SU-DHL-6 (cell line): Measurements from ENCODE around the gene KRT75.

Source experiments
- H2AFZ ChIP-seq: fragments of 200-600 bp; sonication (generic); 2 replicates; pipeline ENCODE4 v1.6.1; 2014; ENCODE audit warnings: low read depth, mild to moderate bottlenecking, moderate library complexity, mixed read lengths, antibody characterized with exemption, low read length; ENCODE audit not compliant: severe bottlenecking
- H3F3A ChIP-seq: fragments of 200-600 bp; shearing (Covaris generic); 2 replicates; pipeline ENCODE4 v1.6.0; 2016; ENCODE audit warnings: antibody characterized with exemption, mild to moderate bottlenecking; ENCODE audit not compliant: insufficient read depth
- H3K27ac ChIP-seq: fragments of 200-600 bp; sonication (generic); 2 replicates; pipeline ENCODE4 v1.5.1; 2016; ENCODE audit warnings: low read depth, mild to moderate bottlenecking, low read length, moderate library complexity, mixed read lengths
- H3K27me3 ChIP-seq: fragments of 200-600 bp; sonication (generic), shearing (Covaris generic); 2 replicates; pipeline ENCODE4 v1.6.0; 2014; ENCODE audit warnings: mild to moderate bottlenecking, low read length
- H3K36me3 ChIP-seq: fragments of 200-600 bp; sonication (generic); 2 replicates; pipeline ENCODE4 v1.6.1; 2014; ENCODE audit warnings: mild to moderate bottlenecking, low read length, mixed read lengths
- H3K4me2 ChIP-seq: fragments of 300-600, 200-600 bp; shearing (Covaris generic), sonication (generic); 2 replicates; pipeline ENCODE4 v1.6.0; 2014; ENCODE audit warnings: low read length, low read depth, mild to moderate bottlenecking; ENCODE audit not compliant: poor library complexity, severe bottlenecking
- H3K4me3 ChIP-seq: fragments of 200-600 bp; sonication (generic); 2 replicates; pipeline ENCODE4 v1.5.1; 2014; ENCODE audit warnings: antibody characterized with exemption, low read length, mild to moderate bottlenecking, mixed read lengths; ENCODE audit not compliant: insufficient read depth, poor library complexity, severe bottlenecking
- H3K79me2 ChIP-seq: fragments of 200-600 bp; sonication (generic); 2 replicates; pipeline ENCODE4 v1.6.1; 2014; ENCODE audit warnings: mild to moderate bottlenecking, low read length, moderate library complexity; ENCODE audit not compliant: insufficient read depth
- H3K9ac ChIP-seq: fragments of 200-600 bp; sonication (generic); 2 replicates; pipeline ENCODE4 v1.7.0; 2014; ENCODE audit warnings: mild to moderate bottlenecking, low read length
- H3K9me2 ChIP-seq: fragments of 200-600 bp; sonication (generic); replicated peaks from 2 replicates; pipeline ENCODE4 v1.6.1; 2014; ENCODE audit warnings: low read length; ENCODE audit not compliant: insufficient read depth
- H3K9me3 ChIP-seq: fragments of 200-600 bp; sonication (generic); 2 replicates; pipeline ENCODE4 v1.6.1; 2014; ENCODE audit warnings: low read length, mixed read lengths; ENCODE audit not compliant: insufficient read depth
- H4K20me1 ChIP-seq: fragments of 200-600 bp; sonication (generic); 2 replicates; pipeline ENCODE4 v1.6.1; 2014; ENCODE audit warnings: low read depth, mild to moderate bottlenecking, antibody characterized with exemption, low read length, moderate library complexity, mixed read lengths
- EZH2phosphoT487 ChIP-seq: fragments of 200-600 bp; sonication (generic), shearing (Covaris generic); conservative IDR thresholded peaks from 2 replicates; pipeline ENCODE4 v1.6.1; 2018; ENCODE audit warnings: mild to moderate bottlenecking, antibody characterized with exemption, low read length, moderate library complexity, mixed read lengths
- TF ChIP-seq, protein P1 (sequence below): fragments of 200-600 bp; sonication (generic); IDR thresholded peaks from one replicate; pipeline ENCODE4 v1.5.1; 2017; ENCODE audit warnings: antibody characterized with exemption, mild to moderate bottlenecking, low read length, moderate library complexity; ENCODE audit not compliant: insufficient read depth, poor library complexity, severe bottlenecking

The KRT75 gene

GRCh38 chr12:52391618-52392002 lies 42.6 kb downstream of the KRT75 start:
- H2AFZ ChIP-seq, result no peak overlapping the region
- no peaks in the 10 kb centered on the region for H3K9me2 ChIP-seq
- H3K27ac ChIP-seq, result no peak overlapping the region
- TF ChIP-seq EZH2phosphoT487, result no peak
- TF ChIP-seq, protein P1, sequence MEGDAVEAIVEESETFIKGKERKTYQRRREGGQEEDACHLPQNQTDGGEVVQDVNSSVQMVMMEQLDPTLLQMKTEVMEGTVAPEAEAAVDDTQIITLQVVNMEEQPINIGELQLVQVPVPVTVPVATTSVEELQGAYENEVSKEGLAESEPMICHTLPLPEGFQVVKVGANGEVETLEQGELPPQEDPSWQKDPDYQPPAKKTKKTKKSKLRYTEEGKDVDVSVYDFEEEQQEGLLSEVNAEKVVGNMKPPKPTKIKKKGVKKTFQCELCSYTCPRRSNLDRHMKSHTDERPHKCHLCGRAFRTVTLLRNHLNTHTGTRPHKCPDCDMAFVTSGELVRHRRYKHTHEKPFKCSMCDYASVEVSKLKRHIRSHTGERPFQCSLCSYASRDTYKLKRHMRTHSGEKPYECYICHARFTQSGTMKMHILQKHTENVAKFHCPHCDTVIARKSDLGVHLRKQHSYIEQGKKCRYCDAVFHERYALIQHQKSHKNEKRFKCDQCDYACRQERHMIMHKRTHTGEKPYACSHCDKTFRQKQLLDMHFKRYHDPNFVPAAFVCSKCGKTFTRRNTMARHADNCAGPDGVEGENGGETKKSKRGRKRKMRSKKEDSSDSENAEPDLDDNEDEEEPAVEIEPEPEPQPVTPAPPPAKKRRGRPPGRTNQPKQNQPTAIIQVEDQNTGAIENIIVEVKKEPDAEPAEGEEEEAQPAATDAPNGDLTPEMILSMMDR, result no peak
- no peaks in the 10 kb centered on the region for H3K36me3 ChIP-seq
- H3F3A ChIP-seq, result no peaks in the 10 kb centered on the region
- no peak overlapping the region for H3K9ac ChIP-seq
- no peak overlapping the region for H3K4me2 ChIP-seq
- no peaks in the 10 kb centered on the region for H3K79me2 ChIP-seq
- H4K20me1 ChIP-seq, result no peaks in the 10 kb centered on the region
- H3K9me3 ChIP-seq, result no peaks in the 10 kb centered on the region
- no peaks in the 10 kb centered on the region for H3K27me3 ChIP-seq
- no peak overlapping the region for H3K4me3 ChIP-seq

DNA sequence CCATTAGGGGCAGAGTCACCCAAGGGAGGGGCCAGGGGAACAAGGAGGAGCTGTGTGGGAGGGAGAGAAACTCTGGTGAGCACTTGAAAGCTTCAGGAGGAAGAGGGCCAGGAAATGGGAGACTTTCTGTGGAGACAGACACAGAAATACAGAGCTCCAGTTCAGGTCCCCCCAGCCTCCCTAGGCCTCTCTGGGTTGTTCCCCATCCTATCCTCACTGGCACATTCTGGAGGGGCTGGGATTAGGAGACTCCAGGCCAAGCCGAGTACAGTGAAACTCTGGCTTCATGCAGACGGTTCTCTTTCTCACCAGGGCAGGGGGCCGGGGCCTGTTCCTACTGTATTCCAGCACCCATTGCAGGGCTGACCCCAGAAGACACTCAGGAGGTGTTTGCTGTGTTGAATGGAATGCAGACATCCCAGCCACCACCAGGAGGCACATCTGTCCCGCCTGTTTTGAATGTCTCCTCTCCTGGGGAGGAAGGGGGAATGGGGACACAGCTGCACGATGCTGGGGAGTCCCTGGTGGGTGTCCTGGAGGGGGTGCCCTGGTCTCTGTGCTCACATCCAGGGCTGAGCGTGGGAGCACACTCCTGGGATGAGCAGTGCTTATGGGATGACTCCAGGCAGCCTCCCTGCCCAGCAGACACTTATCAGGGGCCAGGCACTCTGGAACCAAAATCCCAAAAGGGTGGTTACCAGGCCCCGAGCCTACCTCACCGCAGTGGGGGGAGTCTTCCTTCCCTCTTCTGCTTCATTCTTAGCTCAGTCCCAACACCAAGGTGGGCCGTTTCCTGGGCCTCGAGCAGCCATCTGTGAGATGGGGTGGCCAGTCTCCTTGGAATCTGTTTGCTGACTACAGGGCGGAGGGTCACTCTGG lies 43.2 kb downstream of the KRT75 start:
- H3K79me2 ChIP-seq, result no peaks in the 10 kb centered on the region
- no peak overlapping the region for H3K9ac ChIP-seq
- H3K9me3 ChIP-seq, result no peaks in the 10 kb centered on the region
- H3F3A ChIP-seq, result no peaks in the 10 kb centered on the region
- TF ChIP-seq, protein P1, result peak; percentile 32
- TF ChIP-seq EZH2phosphoT487, result no peak
- no peaks in the 10 kb centered on the region for H4K20me1 ChIP-seq
- no peaks in the 10 kb centered on the region for H3K36me3 ChIP-seq
- H3K27me3 ChIP-seq, result no peaks in the 10 kb centered on the region
- no peak overlapping the region for H3K27ac ChIP-seq
- no peak overlapping the region for H2AFZ ChIP-seq
- no peak overlapping the region for H3K4me2 ChIP-seq
- no peak overlapping the region for H3K4me3 ChIP-seq
- H3K9me2 ChIP-seq, result no peaks in the 10 kb centered on the region

DNA sequence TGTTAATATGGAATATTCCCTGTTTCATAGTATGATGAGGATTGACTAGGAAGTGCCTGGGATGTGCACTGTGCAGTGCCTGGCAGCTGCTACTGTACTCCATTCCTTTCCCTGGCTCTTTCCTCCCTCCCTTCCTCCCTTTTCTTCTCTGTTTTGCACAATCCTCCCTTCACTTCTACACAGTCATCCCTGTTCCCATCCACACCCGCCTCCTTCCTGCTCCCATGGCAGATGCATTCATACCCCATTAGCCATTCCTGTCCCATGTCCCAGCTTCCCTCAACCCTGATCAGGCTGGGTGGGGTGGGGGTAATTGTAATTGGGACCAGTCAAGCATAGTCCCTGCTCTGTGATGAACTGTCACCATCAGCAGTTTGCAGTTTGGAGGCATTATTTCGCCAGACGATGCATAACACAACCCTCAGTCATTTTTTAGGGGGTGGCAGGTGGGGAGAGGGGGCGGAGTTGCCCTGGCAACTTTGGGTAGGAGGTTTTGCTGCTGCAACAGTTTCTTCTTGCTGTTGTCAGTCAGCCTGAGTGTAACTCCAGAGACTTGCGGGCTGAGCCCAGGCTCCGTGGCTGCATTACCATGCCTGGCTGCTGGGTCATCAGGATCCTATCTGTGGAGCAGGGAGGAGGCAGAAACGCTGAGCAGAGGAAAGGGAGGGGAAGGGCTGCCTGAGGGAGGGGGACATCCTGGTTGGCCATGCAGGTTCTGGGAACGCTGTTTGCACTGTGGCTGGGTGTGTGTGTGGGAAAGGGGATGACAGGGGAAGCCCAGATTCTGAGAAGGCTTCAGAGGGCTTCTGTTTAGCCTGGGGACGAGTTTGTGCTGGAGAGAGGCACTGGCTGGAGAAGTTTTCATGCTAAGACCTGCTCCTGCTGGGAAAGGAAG lies 44.6 kb downstream of the KRT75 start:
- Histone ChIP-seq H2AFZ (no peak overlapping the region), H3K79me2 (no peaks in the 10 kb centered on the region), H3K27me3 (no peaks in the 10 kb centered on the region), H3K9me2 (no peaks in the 10 kb centered on the region), H3K27ac (no peak overlapping the region), H3K4me2 (no peak overlapping the region), H3K9ac (no peak overlapping the region), H3K4me3 (no peak overlapping the region), H4K20me1 (no peaks in the 10 kb centered on the region), H3K36me3 (no peaks in the 10 kb centered on the region), H3K9me3 (no peaks in the 10 kb centered on the region), H3F3A (no peaks in the 10 kb centered on the region)
- TF ChIP-seq, protein P1, result no peak
- no peak for TF ChIP-seq EZH2phosphoT487
